ENCODE results near the gene TSSC4. TPM values are rescaled to one million over a fixed set of nuclear protein-coding genes. Genes with fewer than 3 reads are reported as not detected.

The TSSC4 gene
- polyA plus RNA-seq, 3 donors = 28.1 to 74.6 (median 52.0) TPM

GRCh38 chr11:2358754-2359442, 41.7 kb upstream of the TSSC4 start:
- Histone ChIP-seq H3K27me3 (ENCODE audit: control insufficient read depth in 2 of 2, insufficient read depth in 2 of 2, low read length in 2 of 2) (no peaks in the 10 kb centered on the region), H3K4me2 (replicated peaks; ENCODE audit: extremely low read depth, low read length, poor library complexity, severe bottlenecking) (no peak overlapping the region), H3K4me1 (ENCODE audit: control insufficient read depth in 1 of 2, insufficient read depth in 2 of 2, low read length in 2 of 2) (no peaks in the 10 kb centered on the region), H3K36me3 (replicated peaks in 1 of 2; ENCODE audit: control insufficient read depth in 1 of 2, insufficient read depth in 2 of 2, low read length in 2 of 2) (no peaks in the 10 kb centered on the region), H3K9ac (ENCODE audit: insufficient read depth, low read length, poor library complexity, severe bottlenecking) (no peak overlapping the region), H3K27ac (ENCODE audit: low read depth in 1 of 2, low read length in 2 of 2) (no peak overlapping the region), H4K20me1 (ENCODE audit: insufficient read depth, low read length) (no peaks in the 10 kb centered on the region), H3K4me3 (replicated peaks in 1 of 3; ENCODE audit: low read depth in 2 of 3, low read length in 3 of 3) (no peak overlapping the region), H3K79me2 (ENCODE audit: insufficient read depth, low read length) (no peaks in the 10 kb centered on the region), H2AFZ (ENCODE audit: insufficient read depth, low read depth, low read length, poor library complexity, severe bottlenecking) (no peak overlapping the region), H3K9me3 (replicated peaks in 1 of 2; ENCODE audit: control insufficient read depth in 1 of 2, insufficient read depth in 1 of 2, low read length in 2 of 2) (no peaks in the 10 kb centered on the region)
- intact Hi-C loops (cut with micrococcal nuclease) = loop anchor here in 1 of 2 donors (10.0 kb wide), 1 partner anchor 56 kb away; no protein-coding TSS in a partner anchor
- 91% methylated on average over 10 of the region's 11 CpGs for WGBS (ENCODE audit: insufficient coverage)
- Mint-ChIP-seq H3K4me3 (no peak overlapping the region), H3K9me3 (peaks cover 0 to 2% (median 0%) of the 10 kb centered on the region in 7 donors), H3K27me3 (ENCODE audit: low read depth in 3 of 3) (peaks cover 8 to 13% (median 11%) of the 10 kb centered on the region in 3 donors), H3K27ac (peak overlapping the region in 1 of 7 donors; percentile 4), H3K36me3 (no peaks in the 10 kb centered on the region), H3K4me1 (no peaks in the 10 kb centered on the region)
- DNase-seq = no peak
- TF ChIP-seq CTCF (IDR thresholded peaks at IDR 0.05) = no peak

- no peak for DNase-seq
- Histone ChIP-seq H3K9ac (ENCODE audit: insufficient read depth, low read length, poor library complexity, severe bottlenecking) (no peak overlapping the region), H4K20me1 (ENCODE audit: insufficient read depth, low read length) (no peaks in the 10 kb centered on the region), H3K4me1 (ENCODE audit: control insufficient read depth in 1 of 2, insufficient read depth in 2 of 2, low read length in 2 of 2) (no peaks in the 10 kb centered on the region), H3K27ac (ENCODE audit: low read depth in 1 of 2, low read length in 2 of 2) (no peak overlapping the region), H3K36me3 (replicated peaks in 1 of 2; ENCODE audit: control insufficient read depth in 1 of 2, insufficient read depth in 2 of 2, low read length in 2 of 2) (no peaks in the 10 kb centered on the region), H3K4me3 (replicated peaks in 1 of 3; ENCODE audit: low read depth in 2 of 3, low read length in 3 of 3) (no peak overlapping the region), H3K27me3 (ENCODE audit: control insufficient read depth in 2 of 2, insufficient read depth in 2 of 2, low read length in 2 of 2) (no peaks in the 10 kb centered on the region), H2AFZ (ENCODE audit: insufficient read depth, low read depth, low read length, poor library complexity, severe bottlenecking) (no peak overlapping the region), H3K9me3 (replicated peaks in 1 of 2; ENCODE audit: control insufficient read depth in 1 of 2, insufficient read depth in 1 of 2, low read length in 2 of 2) (no peaks in the 10 kb centered on the region), H3K4me2 (replicated peaks; ENCODE audit: extremely low read depth, low read length, poor library complexity, severe bottlenecking) (no peak overlapping the region), H3K79me2 (ENCODE audit: insufficient read depth, low read length) (no peaks in the 10 kb centered on the region)
- no peak for TF ChIP-seq CTCF (IDR thresholded peaks at IDR 0.05)
- peaks cover 0 to 2% (median 0%) of the 10 kb centered on the region in 7 donors for H3K9me3 Mint-ChIP-seq
- WGBS (ENCODE audit: insufficient coverage) = 98% methylated on average over 6 of the region's 9 CpGs
- intact Hi-C loops (cut with micrococcal nuclease) = loop anchor here in 1 of 2 donors (10.0 kb wide), 1 partner anchor 55 kb away; no protein-coding TSS in a partner anchor
- H3K27me3 Mint-ChIP-seq (ENCODE audit: low read depth in 3 of 3) = peaks cover 8 to 12% (median 10%) of the 10 kb centered on the region in 3 donors
- H3K4me3 Mint-ChIP-seq = no peak overlapping the region
- no peaks in the 10 kb centered on the region for H3K4me1 Mint-ChIP-seq
- H3K36me3 Mint-ChIP-seq = no peaks in the 10 kb centered on the region
- no peak overlapping the region for H3K27ac Mint-ChIP-seq
Measured at GRCh38 chr11:2359557-2359956, 41.0 kb upstream of the TSSC4 start.
